ENCODE measurements around the gene MAD1L1.

GRCh38 chr7:1975581-1975980 lies 257.2 kb downstream of the MAD1L1 start:
- no peak for TF ChIP-seq POLR2A (IDR thresholded peaks at IDR 0.05)
- TF ChIP-seq CTCF (IDR thresholded peaks at IDR 0.05): no peak
